ENCODE measurements around the gene PPY. TPM values are rescaled to one million over a fixed set of nuclear protein-coding genes. Genes with fewer than 3 reads are reported as not detected.

Gene PPY
- total and polyA plus RNA-seq, 10 donors = not detected

- 68 to 92% (median 83%) methylated on average over 6 of the region's 6 CpGs for WGBS, 5 donors
- Histone ChIP-seq H3K27ac (no peak overlapping the region), H3K36me3 (no peaks in the 10 kb centered on the region), H3K4me3 (no peak overlapping the region), H3K4me1 (peaks cover 0 to 19% (median 11%) of the 10 kb centered on the region in 6 donors), H3K9me3 (no peaks in the 10 kb centered on the region), H3K27me3 (replicated peaks in 1 of 7) (peaks cover 0 to 33% (median 3%) of the 10 kb centered on the region in 7 donors)
- TF ChIP-seq POLR2A (IDR thresholded peaks at IDR 0.05) (no peak), POLR2AphosphoS5 (IDR thresholded peaks at IDR 0.05) (no peak), CTCF (IDR thresholded peaks at IDR 0.05 in 8 of 11, conservative IDR thresholded peaks at IDR 0.05 in 3 of 11) (no peak)
- intact Hi-C loops (cut with DNase I; ENCODE audit: low total_unique reads) = no loop called here
- no peak for DNase-seq
Measured at GRCh38 chr17:43913584-43913983, 28.7 kb downstream of the PPY start.

- intact Hi-C loops (cut with DNase I; ENCODE audit: low total_unique reads) = no loop called here
- no peak for TF ChIP-seq CTCF (IDR thresholded peaks at IDR 0.05 in 8 of 11, conservative IDR thresholded peaks at IDR 0.05 in 3 of 11)
- no peak for TF ChIP-seq POLR2A (IDR thresholded peaks at IDR 0.05)
- TF ChIP-seq POLR2AphosphoS5 (IDR thresholded peaks at IDR 0.05) = no peak
- Histone ChIP-seq H3K4me3 (no peak overlapping the region), H3K27me3 (replicated peaks in 1 of 7) (peaks cover 0 to 33% (median 11%) of the 10 kb centered on the region in 7 donors), H3K9me3 (no peaks in the 10 kb centered on the region), H3K27ac (no peak overlapping the region), H3K4me1 (peaks cover 4 to 22% (median 14%) of the 10 kb centered on the region in 6 donors), H3K36me3 (no peaks in the 10 kb centered on the region)
- DNase-seq = no peak
- 58 to 64% (median 63%) methylated on average over 4 of the region's 4 CpGs for WGBS, 5 donors
Measured at GRCh38 chr17:43912635-43913304, 29.5 kb downstream of the PPY start.

- WGBS, 5 donors = 64 to 76% (median 69%) methylated on average over 8 of the region's 8 CpGs
- Histone ChIP-seq H3K4me1 (peaks cover 10 to 22% (median 18%) of the 10 kb centered on the region in 6 donors), H3K4me3 (no peak overlapping the region), H3K27me3 (replicated peaks in 1 of 7) (peaks cover 3 to 33% (median 20%) of the 10 kb centered on the region in 7 donors), H3K9me3 (no peaks in the 10 kb centered on the region), H3K27ac (no peak overlapping the region), H3K36me3 (no peaks in the 10 kb centered on the region)
- DNase-seq = no peak
- intact Hi-C loops (cut with DNase I; ENCODE audit: low total_unique reads) = no loop called here
- TF ChIP-seq POLR2A (IDR thresholded peaks at IDR 0.05) = no peak
- TF ChIP-seq POLR2AphosphoS5 (IDR thresholded peaks at IDR 0.05) = no peak
- no peak for TF ChIP-seq CTCF (IDR thresholded peaks at IDR 0.05 in 8 of 11, conservative IDR thresholded peaks at IDR 0.05 in 3 of 11)
Measured at GRCh38 chr17:43911904-43912303, 30.4 kb downstream of the PPY start.

- 68 to 74% (median 72%) methylated on average over 7 of the region's 7 CpGs for WGBS, 5 donors
- no peaks in the 10 kb centered on the region for H3K36me3 ChIP-seq
- H3K9me3 ChIP-seq = no peaks in the 10 kb centered on the region
- intact Hi-C loops (cut with DNase I; ENCODE audit: low total_unique reads) = no loop called here
- no peak for DNase-seq
- H3K27ac ChIP-seq = no peak overlapping the region
- H3K27me3 ChIP-seq (replicated peaks in 1 of 7) = peaks cover 8 to 54% (median 42%) of the 10 kb centered on the region in 7 donors
- TF ChIP-seq POLR2AphosphoS5 (IDR thresholded peaks at IDR 0.05) (no peak), CTCF (IDR thresholded peaks at IDR 0.05 in 8 of 11, conservative IDR thresholded peaks at IDR 0.05 in 3 of 11) (no peak), POLR2A (IDR thresholded peaks at IDR 0.05) (no peak)
- H3K4me3 ChIP-seq = no peak overlapping the region
- peaks cover 20 to 32% (median 30%) of the 10 kb centered on the region in 6 donors for H3K4me1 ChIP-seq
Measured at GRCh38 chr17:43909537-43910231, 32.6 kb downstream of the PPY start.
